Mucosa of descending colon (tissue), 3 donors: Measurements from ENCODE around the gene PLCB4. TPM values are rescaled to one million over a fixed set of nuclear protein-coding genes. Genes with fewer than 3 reads are reported as not detected.

Source experiments
- ATAC-seq: fragments of 200-7000 bp; cut with Tn5 transposase; one replicate; pipeline ENCODE4 v1.9.1; 2020; ENCODE audit warnings: mild to moderate bottlenecking, moderate library complexity
- DNase-seq, 3 donors: peaks; one replicate each; pipeline ENCODE4 v3.0.0-alpha.2; 2020
- H3K36me3 ChIP-seq: fragments of 200-600 bp; one replicate; pipeline ENCODE4 v1.8.0; 2021; ENCODE audit warnings: low read depth, mild to moderate bottlenecking
- H3K4me1 ChIP-seq: fragments of 200-600 bp; one replicate; pipeline ENCODE4 v1.8.0; 2021; ENCODE audit warnings: low read depth, mild to moderate bottlenecking
- H3K4me3 ChIP-seq: fragments of 200-600 bp; one replicate; pipeline ENCODE4 v1.8.0; 2021; ENCODE audit warnings: mild to moderate bottlenecking
- H3K9me3 ChIP-seq: fragments of 200-600 bp; one replicate; pipeline ENCODE4 v1.8.0; 2021; ENCODE audit warnings: mild to moderate bottlenecking
- intact Hi-C, 2 donors: fragments of 100-400 bp; cut with DNase I in 1 of 2; cut with micrococcal nuclease in 1 of 2; formaldehyde crosslinking; loops; one replicate each; pipeline versions ENCODE4 v1.11.0 to v1.11.1; 2022; cut with DNase I, micrococcal nuclease
- total RNA-seq, 3 donors: library from RNA; stranded (reverse); fragmentation: NEBNext Ultra II Directional in 2 of 3; extraction: Animal tissue kit (Norgen Biotek cat#: 25700) in 2 of 3; gene quantifications; one replicate each; pipeline versions ENCODE4 v1.2.1 to v1.2.4, GENCODE V29; 2021 to 2023
- TF ChIP-seq, protein P1 (sequence below): fragments of 200-600 bp; IDR thresholded peaks from one replicate; pipeline ENCODE4 v1.8.0; 2022; ENCODE audit warnings: antibody characterized with exemption, mild to moderate bottlenecking
- donor health status: DM: no; HTN: no; CAD: no; lungs with moderate emphysema.
- donor health status: DM: no; HTN: no; CAD: no.
- donor health status: DM: no; HTN: yes; CAD: no.

The PLCB4 gene
- total RNA-seq, 3 donors from 2014 or later, result 37.8 to 55.0 (median 51.2) TPM

DNA sequence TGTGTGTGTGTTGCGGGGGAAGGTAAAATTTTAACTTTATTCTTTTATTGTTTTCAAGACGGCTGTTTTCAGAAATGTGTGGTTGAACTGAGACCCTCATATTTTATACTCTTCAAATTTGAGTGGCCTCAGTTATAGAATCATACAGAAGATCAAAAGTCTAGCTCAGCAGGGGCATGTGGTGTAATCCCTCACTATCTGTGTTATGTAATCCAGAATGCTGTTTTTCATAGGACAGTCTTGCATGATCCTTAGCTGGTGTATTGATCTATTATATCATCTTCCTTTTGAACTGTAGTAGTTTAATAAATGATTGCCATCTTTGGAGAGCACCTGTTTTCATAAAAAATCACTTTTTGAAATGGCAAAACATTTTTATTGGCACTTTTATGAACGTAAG is 1.4 kb downstream of the PLCB4 start:
- Histone ChIP-seq H3K9me3 (no peaks in the 10 kb centered on the region), H3K36me3 (no peaks in the 10 kb centered on the region), H3K4me1 (no peaks in the 10 kb centered on the region), H3K4me3 (no peak overlapping the region)
- no peak for DNase-seq
- TF ChIP-seq, protein P1, sequence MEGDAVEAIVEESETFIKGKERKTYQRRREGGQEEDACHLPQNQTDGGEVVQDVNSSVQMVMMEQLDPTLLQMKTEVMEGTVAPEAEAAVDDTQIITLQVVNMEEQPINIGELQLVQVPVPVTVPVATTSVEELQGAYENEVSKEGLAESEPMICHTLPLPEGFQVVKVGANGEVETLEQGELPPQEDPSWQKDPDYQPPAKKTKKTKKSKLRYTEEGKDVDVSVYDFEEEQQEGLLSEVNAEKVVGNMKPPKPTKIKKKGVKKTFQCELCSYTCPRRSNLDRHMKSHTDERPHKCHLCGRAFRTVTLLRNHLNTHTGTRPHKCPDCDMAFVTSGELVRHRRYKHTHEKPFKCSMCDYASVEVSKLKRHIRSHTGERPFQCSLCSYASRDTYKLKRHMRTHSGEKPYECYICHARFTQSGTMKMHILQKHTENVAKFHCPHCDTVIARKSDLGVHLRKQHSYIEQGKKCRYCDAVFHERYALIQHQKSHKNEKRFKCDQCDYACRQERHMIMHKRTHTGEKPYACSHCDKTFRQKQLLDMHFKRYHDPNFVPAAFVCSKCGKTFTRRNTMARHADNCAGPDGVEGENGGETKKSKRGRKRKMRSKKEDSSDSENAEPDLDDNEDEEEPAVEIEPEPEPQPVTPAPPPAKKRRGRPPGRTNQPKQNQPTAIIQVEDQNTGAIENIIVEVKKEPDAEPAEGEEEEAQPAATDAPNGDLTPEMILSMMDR, result no peak
- ATAC-seq, result no peak
- intact Hi-C loops, result no loop called here

- no peaks in the 10 kb centered on the region for H3K4me1 ChIP-seq
- DNase-seq, result no peak
- H3K4me3 ChIP-seq, result no peak overlapping the region
- intact Hi-C loops, result no loop called here
- no peaks in the 10 kb centered on the region for H3K9me3 ChIP-seq
- TF ChIP-seq, protein P1, result no peak
- H3K36me3 ChIP-seq, result no peaks in the 10 kb centered on the region
- ATAC-seq, result no peak
Observed at GRCh38 chr20:9071976-9072726, 3.3 kb downstream of the PLCB4 start.

DNA sequence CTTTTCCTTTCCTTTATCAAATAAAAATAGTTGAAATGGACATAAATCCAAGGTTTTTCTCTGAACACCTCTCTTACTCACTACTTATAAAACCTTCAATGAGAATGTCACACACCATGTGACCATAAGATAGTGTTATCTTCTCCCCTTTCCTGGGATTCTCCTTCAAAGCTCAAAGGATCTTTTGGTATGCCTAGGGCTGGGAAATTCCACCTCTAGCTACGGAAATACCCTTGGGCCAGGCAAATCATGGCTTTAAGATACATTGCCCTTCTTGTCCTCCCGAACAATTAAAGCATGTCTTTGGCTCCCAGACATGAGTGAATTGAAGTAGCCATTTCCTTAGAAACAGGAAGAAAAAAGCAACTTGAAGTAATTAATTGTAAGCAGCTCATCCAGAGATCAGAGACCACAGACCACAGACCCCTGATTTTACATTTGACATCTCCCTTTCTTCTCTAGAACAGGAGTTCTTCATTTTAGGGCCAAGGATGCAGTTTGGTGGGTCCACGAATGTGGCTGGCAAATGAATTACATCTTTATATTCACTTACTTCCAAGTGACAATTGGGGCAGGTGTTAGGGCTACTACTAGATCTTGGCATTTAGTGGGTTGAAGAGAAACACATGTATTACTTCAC is 4.1 kb downstream of the PLCB4 start:
- no peaks in the 10 kb centered on the region for H3K9me3 ChIP-seq
- TF ChIP-seq, protein P1, result no peak
- no peaks in the 10 kb centered on the region for H3K36me3 ChIP-seq
- DNase-seq, result no peak
- intact Hi-C loops, result no loop called here
- H3K4me3 ChIP-seq, result no peak overlapping the region
- no peak for ATAC-seq
- no peaks in the 10 kb centered on the region for H3K4me1 ChIP-seq

- Histone ChIP-seq H3K4me1 (no peaks in the 10 kb centered on the region), H3K9me3 (no peaks in the 10 kb centered on the region), H3K4me3 (no peak overlapping the region), H3K36me3 (no peaks in the 10 kb centered on the region)
- peak; percentile 84 for ATAC-seq
- no peak for DNase-seq
- TF ChIP-seq, protein P1, result no peak
- intact Hi-C loops, result no loop called here
Observed at GRCh38 chr20:9075264-9076095, 6.6 kb downstream of the PLCB4 start.

- ATAC-seq, result no peak
- H3K4me3 ChIP-seq, result no peak overlapping the region
- no peaks in the 10 kb centered on the region for H3K4me1 ChIP-seq
- intact Hi-C loops, result no loop called here
- DNase-seq, result no peak
- H3K9me3 ChIP-seq, result no peaks in the 10 kb centered on the region
- no peaks in the 10 kb centered on the region for H3K36me3 ChIP-seq
- TF ChIP-seq, protein P1, result no peak
Observed at GRCh38 chr20:9076440-9076839, 7.6 kb downstream of the PLCB4 start.
